Panc1 (cell line): ENCODE results near the gene CDC42EP3. TPM values are rescaled to one million over a fixed set of nuclear protein-coding genes. Genes with fewer than 3 reads are reported as not detected.

Source experiments
- ATAC-seq: fragments of 200-7000 bp; cut with Tn5 transposase; 2 replicates; pipeline ENCODE4 v1.9.1; 2020; ENCODE audit warnings: mild to moderate bottlenecking, moderate library complexity
- BruUV-seq: library from RNA; stranded (reverse); fragments of 400-500 nt; replicated peaks from 2 replicates; lab custom pipeline; 2021; lab: Mats Ljungman, UMichigan
- CTCF ChIA-PET: fragments of 300-600 bp; sonication (Branson Sonifier 250); formaldehyde crosslinking; loops from one replicate; lab custom pipeline; 2022; ENCODE audit warnings: antibody characterized with exemption; lab: Charles Lee
- POLR2A ChIA-PET: fragments of 300-600 bp; sonication (Branson Sonifier 250); formaldehyde crosslinking; loops from one replicate; lab custom pipeline; 2022; ENCODE audit warnings: antibody characterized with exemption; lab: Charles Lee
- DNase-seq: peaks from one replicate; pipeline ENCODE4 v3.0.0-alpha.2; 2010; ENCODE audit warnings: low read depth, low spot score
- H3K27ac ChIP-seq: 2 replicates; pipeline ENCODE4 v1.5.1; 2011; ENCODE audit warnings: mild to moderate bottlenecking, low read length, inconsistent platforms
- H3K27me3 ChIP-seq: fragments of 200-500 bp; sonication (Bioruptor generic); 2 replicates; pipeline ENCODE4 v1.6.0; 2014; ENCODE audit warnings: low read length, inconsistent platforms; ENCODE audit not compliant: control insufficient read depth, insufficient read depth
- H3K36me3 ChIP-seq: fragments of 200-500 bp; sonication (Bioruptor generic); 2 replicates; pipeline ENCODE4 v1.5.1; 2014; ENCODE audit warnings: inconsistent platforms, mild to moderate bottlenecking, low read length, moderate library complexity; ENCODE audit not compliant: control insufficient read depth, insufficient read depth
- H3K4me1 ChIP-seq: 2 replicates; pipeline ENCODE4 v1.5.1; 2011; ENCODE audit warnings: inconsistent platforms, mild to moderate bottlenecking, low read length, moderate library complexity; ENCODE audit not compliant: control insufficient read depth, insufficient read depth
- H3K4me3 ChIP-seq, 2 experiments: 2 replicates each; pipeline ENCODE4 v1.5.1; 2011 to 2012; ENCODE audit warnings: low read depth in 2 of 2, low read length in 2 of 2, mild to moderate bottlenecking in 2 of 2, inconsistent platforms in 1 of 2, moderate library complexity in 1 of 2
- H3K9me3 ChIP-seq: fragments of 200-500 bp; sonication (Bioruptor generic); 2 replicates; pipeline ENCODE4 v1.5.1; 2014; ENCODE audit warnings: low read depth, mild to moderate bottlenecking, inconsistent platforms, low read length, moderate library complexity; ENCODE audit not compliant: control insufficient read depth, insufficient read depth
- CTCF ChIP-seq: fragments of 450-650 bp; IDR thresholded peaks from 2 replicates; pipeline ENCODE4 v1.5.1; 2017; ENCODE audit warnings: mild to moderate bottlenecking
- POLR2AphosphoS5 ChIP-seq: IDR thresholded peaks from 2 replicates; pipeline ENCODE4 v1.6.1; 2012; ENCODE audit warnings: mild to moderate bottlenecking, low read depth, low read length, moderate library complexity
- REST ChIP-seq, 2 experiments: IDR thresholded peaks; 2 replicates each; pipeline ENCODE4 v1.6.1; 2011 to 2012; ENCODE audit warnings: low read depth in 2 of 2, control low read depth in 1 of 2, low read length in 1 of 2, mild to moderate bottlenecking in 1 of 2, moderate library complexity in 1 of 2; ENCODE audit not compliant: insufficient read depth in 1 of 2
- SIN3A ChIP-seq: IDR thresholded peaks from 2 replicates; pipeline ENCODE4 v1.6.1; 2012; ENCODE audit warnings: low read depth, mild to moderate bottlenecking, low read length, moderate library complexity, borderline replicate concordance; ENCODE audit not compliant: insufficient read depth
- TCF7L2 ChIP-seq: IDR thresholded peaks from 2 replicates; pipeline ENCODE4 v1.6.1; 2011; ENCODE audit warnings: mild to moderate bottlenecking, low read depth, low read length, inconsistent platforms
- in situ Hi-C: cut with HindIII; loops from 2 replicates; pipeline ENCODE4 v1.10.0; 2016; ENCODE audit warnings: low sequenced_read_pairs, low pct_unique_long_range_greater_than_20kb
- intact Hi-C: fragments of 100-400 bp; cut with micrococcal nuclease; formaldehyde crosslinking; loops from one replicate; pipeline ENCODE4 v1.10.0; 2022; ENCODE audit not compliant: unreplicated experiment
- total RNA-seq: library from RNA; stranded (reverse); gene quantifications from one replicate; pipeline ENCODE4 v1.2.1, GENCODE V29; 2021; ENCODE audit not compliant: unreplicated experiment

CDC42EP3 gene
- total RNA-seq, 1 experiment from 2014 or later, result 6.1 TPM

DNA sequence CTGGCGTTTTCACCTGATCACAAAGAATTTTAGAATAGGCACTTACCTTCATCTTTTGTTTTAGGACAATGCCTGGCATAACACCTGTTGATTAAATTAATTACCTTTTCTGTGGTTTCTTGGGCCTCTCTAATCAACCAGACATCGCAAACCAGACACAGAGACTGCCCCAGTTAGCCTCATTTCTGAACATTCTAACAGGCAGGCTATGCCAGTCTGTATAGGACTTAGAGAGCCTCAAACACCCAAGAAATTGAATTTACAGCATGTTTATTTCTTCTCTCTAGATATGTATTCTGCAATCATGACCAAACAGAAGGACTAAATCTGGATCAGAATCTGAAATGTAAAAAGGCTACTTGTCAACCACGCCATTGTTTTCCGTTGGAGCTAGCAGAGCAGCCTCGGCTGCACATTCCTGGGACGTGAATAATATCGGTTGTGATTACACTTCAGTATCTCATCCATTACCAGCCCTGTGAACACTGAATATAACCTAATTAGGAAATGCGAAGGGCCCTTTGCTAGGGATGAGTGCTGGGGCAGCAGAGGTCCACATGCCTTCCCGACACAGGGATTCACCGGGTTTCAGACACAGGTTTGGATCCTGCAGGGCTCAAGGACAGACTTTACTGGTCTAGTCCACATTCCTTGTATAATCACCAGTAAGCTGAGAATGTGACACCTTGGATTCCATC lies 17.5 kb upstream of the CDC42EP3 start:
- H3K27ac ChIP-seq, result 0 out of 2 replicates have a peak overlapping the region, but pooled peaks have one; percentile 34
- H3K36me3 ChIP-seq, result no peaks in the 10 kb centered on the region
- H3K4me3 ChIP-seq, result 0 out of 4 replicates have a peak overlapping the region, but pooled peaks of 1 of the 2 experiments have one; percentile 3
- ChIA-PET POLR2A (no interaction called here), CTCF (no interaction called here)
- no peaks in the 10 kb centered on the region for H3K9me3 ChIP-seq
- intact Hi-C loops (no loop called here), in situ Hi-C loops (no loop called here)
- no peaks in the 10 kb centered on the region; the same call in none of the 2 replicates for H3K27me3 ChIP-seq
- TF ChIP-seq TCF7L2 (no peak), POLR2AphosphoS5 (no peak), CTCF (no peak), SIN3A (no peak), REST (IDR thresholded peaks at IDR 0.05; ENCODE audit: insufficient read depth in 1 of 2, low read depth in 2 of 2, low read length in 1 of 2) (no peak)
- H3K4me1 ChIP-seq, result peaks cover 3% of the 10 kb centered on the region; the same call in 1 of the 2 replicates
- DNase-seq (peak; percentile 67), ATAC-seq (peak; percentile 86)
- BruUV-seq, result no TSS peak

GRCh38 chr2:37686792-37687526 lies 15.5 kb upstream of the CDC42EP3 start:
- in situ Hi-C loops, result no loop called here
- Histone ChIP-seq H3K4me1 (peaks cover 3% of the 10 kb centered on the region; the same call in 1 of the 2 replicates), H3K36me3 (no peaks in the 10 kb centered on the region), H3K4me3 (no peak overlapping the region), H3K27me3 (no peaks in the 10 kb centered on the region; the same call in none of the 2 replicates), H3K27ac (no peak overlapping the region), H3K9me3 (no peaks in the 10 kb centered on the region)
- BruUV-seq, result no TSS peak
- ChIA-PET POLR2A (no interaction called here), CTCF (no interaction called here)
- no peak for TF ChIP-seq REST (IDR thresholded peaks at IDR 0.05; ENCODE audit: insufficient read depth in 1 of 2, low read depth in 2 of 2, low read length in 1 of 2)
- TF ChIP-seq POLR2AphosphoS5, result no peak
- no peak for TF ChIP-seq TCF7L2
- no peak for TF ChIP-seq CTCF
- TF ChIP-seq SIN3A, result no peak
- ATAC-seq (no peak), DNase-seq (no peak)
- intact Hi-C loops, result no loop called here
